ENCODE data around the gene DDX19B.

DNA sequence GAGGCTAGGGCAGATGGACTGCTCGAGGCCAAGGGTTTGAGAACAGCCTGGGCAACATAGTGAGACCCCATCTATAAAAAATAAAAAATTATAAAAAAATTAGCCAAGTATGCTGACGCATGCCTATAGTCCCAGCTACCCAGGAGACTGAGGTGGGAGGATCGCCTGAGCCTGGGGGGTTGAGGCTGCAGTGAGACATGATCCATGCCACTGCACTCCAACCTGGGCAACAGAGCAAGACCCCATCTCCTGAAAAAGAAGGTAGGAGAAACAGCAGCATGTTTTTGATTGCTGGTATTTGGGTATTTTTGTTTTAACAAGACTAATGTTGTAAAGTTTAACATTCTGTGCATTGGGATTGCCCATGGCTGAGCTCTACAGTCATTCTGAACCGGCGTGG lies 38.8 kb downstream of the DDX19B start:
- TF ChIP-seq POLR2A (IDR thresholded peaks at IDR 0.05) (no peak), EP300 (IDR thresholded peaks at IDR 0.05) (no peak)
- TF ChIP-seq, protein P1, sequence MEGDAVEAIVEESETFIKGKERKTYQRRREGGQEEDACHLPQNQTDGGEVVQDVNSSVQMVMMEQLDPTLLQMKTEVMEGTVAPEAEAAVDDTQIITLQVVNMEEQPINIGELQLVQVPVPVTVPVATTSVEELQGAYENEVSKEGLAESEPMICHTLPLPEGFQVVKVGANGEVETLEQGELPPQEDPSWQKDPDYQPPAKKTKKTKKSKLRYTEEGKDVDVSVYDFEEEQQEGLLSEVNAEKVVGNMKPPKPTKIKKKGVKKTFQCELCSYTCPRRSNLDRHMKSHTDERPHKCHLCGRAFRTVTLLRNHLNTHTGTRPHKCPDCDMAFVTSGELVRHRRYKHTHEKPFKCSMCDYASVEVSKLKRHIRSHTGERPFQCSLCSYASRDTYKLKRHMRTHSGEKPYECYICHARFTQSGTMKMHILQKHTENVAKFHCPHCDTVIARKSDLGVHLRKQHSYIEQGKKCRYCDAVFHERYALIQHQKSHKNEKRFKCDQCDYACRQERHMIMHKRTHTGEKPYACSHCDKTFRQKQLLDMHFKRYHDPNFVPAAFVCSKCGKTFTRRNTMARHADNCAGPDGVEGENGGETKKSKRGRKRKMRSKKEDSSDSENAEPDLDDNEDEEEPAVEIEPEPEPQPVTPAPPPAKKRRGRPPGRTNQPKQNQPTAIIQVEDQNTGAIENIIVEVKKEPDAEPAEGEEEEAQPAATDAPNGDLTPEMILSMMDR (IDR thresholded peaks at IDR 0.05): no peak

Measured in stomach (tissue), 4 donors.